Heart right ventricle (tissue), 16 donors: ENCODE results near the gene DGUOK. TPM values are rescaled to one million over a fixed set of nuclear protein-coding genes. Genes with fewer than 3 reads are reported as not detected.

Experiments
- ATAC-seq, 8 donors: fragments of 200-7000 bp; cut with Tn5 transposase; one replicate each; pipeline ENCODE4 v1.9.1; 2020; ENCODE audit warnings: mild to moderate bottlenecking in 8 of 8, moderate library complexity in 8 of 8, moderate number of reproducible peaks in 1 of 8
- DNase-seq, 2 donors: peaks; one replicate each; pipeline ENCODE4 v3.0.0-alpha.2; 2020
- H3K27ac ChIP-seq, 10 donors: fragments of 200-600 bp; sonication (generic) in 2 of 10; one replicate each; pipeline versions ENCODE4 v1.5.0 to v1.8.0; 2020 to 2022; ENCODE audit warnings: mild to moderate bottlenecking in 3 of 10
- H3K27me3 ChIP-seq, 7 donors: fragments of 200-600 bp; one replicate each; pipeline ENCODE4 v1.8.0; 2021 to 2022; ENCODE audit warnings: mild to moderate bottlenecking in 2 of 7
- H3K36me3 ChIP-seq, 9 donors: fragments of 200-600 bp; sonication (generic) in 1 of 9; one replicate each; pipeline versions ENCODE4 v1.5.0 to v1.8.0; 2020 to 2022; ENCODE audit warnings: mild to moderate bottlenecking in 2 of 9
- H3K4me1 ChIP-seq, 9 donors: fragments of 200-600 bp; sonication (generic) in 1 of 9; one replicate each; pipeline versions ENCODE4 v1.5.0 to v1.8.0; 2020 to 2022; ENCODE audit warnings: mild to moderate bottlenecking in 4 of 9
- H3K4me3 ChIP-seq, 10 donors: fragments of 200-600 bp; sonication (generic) in 2 of 10; one replicate each; pipeline versions ENCODE4 v1.5.0 to v1.8.0; 2020 to 2022; ENCODE audit warnings: mild to moderate bottlenecking in 7 of 10, moderate library complexity in 2 of 10
- H3K9me3 ChIP-seq, 11 donors: fragments of 200-600 bp in 10 of 11; sonication (generic) in 2 of 11; one replicate each; pipeline versions ENCODE4 v1.5.0 to v1.8.0; 2013 to 2022; ENCODE audit warnings: mild to moderate bottlenecking in 2 of 11, control low read depth in 1 of 11, moderate library complexity in 1 of 11
- WGBS, 2 donors: extraction: QIAGEN DNeasy Blood & Tissue Kit; methylation state at CpG; one replicate each; pipeline ENCODE4 v1.1.7; 2013; ENCODE audit warnings: inconsistent platforms in 1 of 2; 5-methylcytosine and 5-hydroxymethylcytosine counted together
- intact Hi-C, 10 donors: fragments of 100-400 bp; cut with DNase I; formaldehyde crosslinking; loops; one replicate each; pipeline versions ENCODE4 v1.11.1 to v1.14.2; 2022
- polyA plus RNA-seq, 2 donors: library from polyadenylated mRNA; stranded (reverse); fragments of 200-250 nt; gene quantifications; one replicate each; pipeline ENCODE4 v1.2.3, GENCODE V29; 2013
- total RNA-seq, 10 donors: library from RNA; stranded (reverse); fragmentation: NEBNext Ultra II Directional in 3 of 10; extraction: Animal tissue kit (Norgen Biotek cat#: 25700) in 3 of 10; gene quantifications; one replicate each; pipeline versions ENCODE4 v1.2.1 to v1.2.4, GENCODE V29; 2021 to 2023
- TF ChIP-seq, protein P1 (sequence below), 9 donors: fragments of 200-600 bp; sonication (generic) in 2 of 9; IDR thresholded peaks; one replicate each; pipeline versions ENCODE4 v1.5.0 to v1.8.0; 2021 to 2022; ENCODE audit warnings: antibody characterized with exemption in 9 of 9, mild to moderate bottlenecking in 5 of 9, moderate library complexity in 1 of 9
- donor health status: Arrhythmogenic right ventricular cardiomyopathy.
- donor health status: ischemic (EF 13 %, LVEDD 7.1; RV severe dilation, severe dysfunction).
- donor health status: healthy with polysubstance abuse.
- donor health status: DM: no; HTN: yes; CAD: no.
- donor health status: DM: no; HTN: no; CAD: no.
- donor health status: ischemic (EF 25% LVEDD 6.9; RV normal size, moderate dysfunction).
- donor health status: ischemic (EF 25% LVEDD 5.7; RV mildly dilated, moderate dysfunction).
- donor health status: healthy.
- donor health status: DM: yes; HTN: yes; CAD: no.
- donor health status: Ischemic cardiomyopathy.
- donor health status: ischemic (EF 35%, LVEDD 5.7; RV mildly dilated, moderate dysfunction).
- donor health status: nonischemic (EF 11% LVEDD 7.7; RV severe dilation, severe dysfunction).
- donor health status: DM: yes; HTN: yes; CAD: no.
- donor health status: PGD.
- donor health status: ischemic (EF 29% LVEDD 5.4; RV normal size, mild dysfunction).
- donor health status: nonischemic (EF 23%, LVEDD 6.1; RV moderate dilation, normal function).

DGUOK gene
- total and polyA plus RNA-seq, 12 donors: 18.7 to 56.2 (median 22.7) TPM

- intact Hi-C loops: loop anchor here in 6 of 10 donors (5.0 to 10.0 kb wide), 9 partner anchors 50 to 220 kb away; partner anchors contain the start of genes TET3 (in 3 of the 6), BOLA3 (in 1 of the 6) and STAMBP (in 1 of the 6)
- H3K4me1 ChIP-seq: peaks cover 0 to 39% (median 34%) of the 10 kb centered on the region in 9 donors
- peak overlapping the region in 1 of 10 donors; percentile 98 for H3K27ac ChIP-seq
Measured at GRCh38 chr2:73925033-73925704, 1.5 kb upstream of the DGUOK start.

GRCh38 chr2:73925853-73926492 lies 707 bp upstream of the DGUOK start:
- WGBS, 2 donors: 78 to 80% methylated on average over 13 of the region's 13 CpGs
- intact Hi-C loops: loop anchor here in 6 of 10 donors (5.0 to 10.0 kb wide), 9 partner anchors 49 to 219 kb away; partner anchors contain the start of genes TET3 (in 3 of the 6), BOLA3 (in 1 of the 6) and STAMBP (in 1 of the 6)
- H3K36me3 ChIP-seq: peaks cover 0 to 1% (median 0%) of the 10 kb centered on the region in 9 donors

More at GRCh38 chr2:73925033-73925704, 1.5 kb upstream of the DGUOK start:
- TF ChIP-seq, protein P1, sequence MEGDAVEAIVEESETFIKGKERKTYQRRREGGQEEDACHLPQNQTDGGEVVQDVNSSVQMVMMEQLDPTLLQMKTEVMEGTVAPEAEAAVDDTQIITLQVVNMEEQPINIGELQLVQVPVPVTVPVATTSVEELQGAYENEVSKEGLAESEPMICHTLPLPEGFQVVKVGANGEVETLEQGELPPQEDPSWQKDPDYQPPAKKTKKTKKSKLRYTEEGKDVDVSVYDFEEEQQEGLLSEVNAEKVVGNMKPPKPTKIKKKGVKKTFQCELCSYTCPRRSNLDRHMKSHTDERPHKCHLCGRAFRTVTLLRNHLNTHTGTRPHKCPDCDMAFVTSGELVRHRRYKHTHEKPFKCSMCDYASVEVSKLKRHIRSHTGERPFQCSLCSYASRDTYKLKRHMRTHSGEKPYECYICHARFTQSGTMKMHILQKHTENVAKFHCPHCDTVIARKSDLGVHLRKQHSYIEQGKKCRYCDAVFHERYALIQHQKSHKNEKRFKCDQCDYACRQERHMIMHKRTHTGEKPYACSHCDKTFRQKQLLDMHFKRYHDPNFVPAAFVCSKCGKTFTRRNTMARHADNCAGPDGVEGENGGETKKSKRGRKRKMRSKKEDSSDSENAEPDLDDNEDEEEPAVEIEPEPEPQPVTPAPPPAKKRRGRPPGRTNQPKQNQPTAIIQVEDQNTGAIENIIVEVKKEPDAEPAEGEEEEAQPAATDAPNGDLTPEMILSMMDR (IDR thresholded peaks at IDR 0.05): no peak
- Histone ChIP-seq H3K36me3 (no peaks in the 10 kb centered on the region), H3K9me3 (no peaks in the 10 kb centered on the region), H3K27me3 (peaks cover 0 to 14% (median 6%) of the 10 kb centered on the region in 7 donors), H3K4me3 (no peak overlapping the region)
- ATAC-seq (no peak), DNase-seq (no peak)
- 85 to 87% methylated on average over 7 of the region's 7 CpGs for WGBS, 2 donors

GRCh38 chr2:73927344-73927743 lies 664 bp downstream of the DGUOK start:
- H3K9me3 ChIP-seq: no peaks in the 10 kb centered on the region
- DNase-seq (no peak), ATAC-seq (no peak)
- H3K4me3 ChIP-seq: peak overlapping the region; percentile 68 to 90 (median 78)
- H3K4me1 ChIP-seq: peaks cover 0 to 59% (median 39%) of the 10 kb centered on the region in 9 donors
- peaks cover 0 to 9% (median 0%) of the 10 kb centered on the region in 9 donors for H3K36me3 ChIP-seq
- 20% methylated on average over 6 of the region's 6 CpGs for WGBS, 2 donors
- intact Hi-C loops: loop anchor here in 6 of 10 donors (5.0 to 10.0 kb wide), 9 partner anchors 47 to 217 kb away; partner anchors contain the start of genes TET3 (in 3 of the 6), BOLA3 (in 1 of the 6) and STAMBP (in 1 of the 6)
- H3K27ac ChIP-seq: peak overlapping the region; percentile 81 to 98 (median 96)
- peaks cover 0 to 6% (median 0%) of the 10 kb centered on the region in 7 donors for H3K27me3 ChIP-seq
- TF ChIP-seq, protein P1 (IDR thresholded peaks at IDR 0.05): no peak

More at GRCh38 chr2:73925853-73926492, 707 bp upstream of the DGUOK start:
- TF ChIP-seq, protein P1 (IDR thresholded peaks at IDR 0.05): no peak
- no peak for ATAC-seq
- Histone ChIP-seq H3K4me3 (peak overlapping the region; percentile 26 to 90 (median 78)), H3K4me1 (peaks cover 0 to 45% (median 34%) of the 10 kb centered on the region in 9 donors), H3K27ac (peak overlapping the region; percentile 44 to 98 (median 96)), H3K27me3 (peaks cover 0 to 8% (median 1%) of the 10 kb centered on the region in 7 donors), H3K9me3 (no peaks in the 10 kb centered on the region)
- DNase-seq: no peak

- TF ChIP-seq, protein P1 (IDR thresholded peaks at IDR 0.05): no peak
- H3K4me3 ChIP-seq: no peak overlapping the region
- WGBS, 2 donors: 82 to 89% methylated on average over 2 of the region's 2 CpGs
- peaks cover 0 to 73% (median 39%) of the 10 kb centered on the region in 9 donors for H3K4me1 ChIP-seq
- ATAC-seq (no peak), DNase-seq (no peak)
- intact Hi-C loops: loop anchor here in 6 of 10 donors (5.0 to 10.0 kb wide), 9 partner anchors 46 to 216 kb away; partner anchors contain the start of genes TET3 (in 3 of the 6), BOLA3 (in 1 of the 6) and STAMBP (in 1 of the 6)
- peaks cover 0 to 25% (median 6%) of the 10 kb centered on the region in 9 donors for H3K36me3 ChIP-seq
- no peaks in the 10 kb centered on the region for H3K27me3 ChIP-seq
- H3K9me3 ChIP-seq: no peaks in the 10 kb centered on the region
- H3K27ac ChIP-seq: no peak overlapping the region
Measured at GRCh38 chr2:73928963-73929347, 2.3 kb downstream of the DGUOK start.
